M059J (cell line): ENCODE measurements around the gene PCDHGC3. TPM values are rescaled to one million over a fixed set of nuclear protein-coding genes. Genes with fewer than 3 reads are reported as not detected.

Experiments used
- DNase-seq: peaks from one replicate; pipeline ENCODE4 v3.0.0-alpha.2; 2012; ENCODE audit warnings: low read depth
- total RNA-seq: library from RNA; depleted of rRNA; stranded (reverse); fragments of >200 nt; shearing (Covaris generic); gene quantifications from 2 replicates; pipeline ENCODE4 v1.2.3, GENCODE V29; 2014

Gene PCDHGC3
- total RNA-seq, 1 experiment from 2014 or later = 88.4 TPM

DNA sequence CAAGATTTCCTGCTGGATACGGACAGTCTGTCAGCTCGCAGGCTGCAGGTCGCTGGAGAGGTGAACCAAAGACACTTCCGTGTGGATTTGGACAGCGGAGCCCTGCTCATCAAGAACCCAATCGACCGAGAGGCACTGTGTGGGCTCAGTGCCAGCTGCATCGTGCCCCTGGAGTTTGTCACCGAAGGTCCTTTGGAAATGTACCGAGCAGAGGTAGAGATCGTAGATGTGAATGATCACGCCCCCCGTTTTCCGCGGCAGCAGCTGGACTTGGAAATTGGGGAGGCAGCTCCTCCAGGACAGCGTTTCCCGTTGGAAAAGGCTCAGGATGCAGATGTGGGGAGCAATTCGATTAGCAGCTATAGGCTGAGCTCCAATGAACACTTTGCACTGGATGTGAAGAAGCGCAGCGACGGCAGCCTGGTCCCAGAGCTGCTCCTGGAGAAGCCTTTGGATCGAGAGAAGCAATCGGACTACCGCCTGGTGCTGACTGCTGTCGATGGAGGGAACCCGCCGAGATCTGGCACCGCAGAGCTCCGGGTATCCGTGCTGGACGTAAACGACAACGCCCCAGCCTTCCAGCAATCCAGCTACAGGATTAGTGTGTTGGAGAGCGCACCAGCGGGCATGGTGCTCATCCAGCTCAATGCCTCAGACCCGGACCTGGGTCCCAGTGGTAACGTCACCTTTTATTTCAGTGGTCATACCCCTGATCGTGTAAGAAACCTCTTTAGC, 9.7 kb downstream of the PCDHGC3 start:
- no peak for DNase-seq

DNA sequence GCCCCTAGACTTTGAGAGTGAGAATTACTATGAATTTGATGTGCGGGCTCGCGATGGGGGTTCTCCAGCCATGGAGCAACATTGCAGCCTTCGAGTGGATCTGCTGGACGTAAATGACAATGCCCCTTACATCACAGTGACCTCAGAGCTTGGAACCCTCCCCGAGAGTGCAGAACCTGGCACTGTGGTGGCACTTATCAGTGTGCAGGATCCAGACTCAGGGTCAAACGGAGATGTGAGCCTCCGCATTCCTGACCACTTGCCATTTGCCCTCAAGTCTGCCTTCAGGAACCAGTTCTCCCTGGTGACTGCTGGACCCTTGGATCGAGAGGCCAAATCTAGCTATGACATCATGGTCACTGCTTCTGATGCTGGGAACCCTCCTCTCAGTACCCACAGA, 10.3 kb downstream of the PCDHGC3 start:
- no peak for DNase-seq

DNA sequence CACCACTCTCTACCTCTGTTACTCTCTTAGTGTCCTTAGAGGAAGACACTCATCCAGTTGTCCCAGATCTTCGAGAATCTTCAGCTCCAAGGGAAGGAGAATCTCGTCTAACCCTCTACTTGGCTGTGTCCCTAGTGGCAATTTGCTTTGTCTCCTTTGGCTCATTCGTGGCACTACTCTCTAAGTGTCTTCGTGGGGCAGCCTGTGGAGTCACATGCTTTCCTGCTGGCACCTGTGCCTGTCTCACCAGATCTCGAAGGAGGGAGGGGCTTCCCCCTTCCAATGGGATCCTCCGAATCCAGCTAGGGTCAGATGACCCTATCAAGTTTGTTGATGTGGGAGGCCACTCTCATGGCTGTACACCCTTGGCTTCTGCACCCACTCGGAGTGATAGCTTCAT, 11.4 kb downstream of the PCDHGC3 start:
- no peak for DNase-seq

DNA sequence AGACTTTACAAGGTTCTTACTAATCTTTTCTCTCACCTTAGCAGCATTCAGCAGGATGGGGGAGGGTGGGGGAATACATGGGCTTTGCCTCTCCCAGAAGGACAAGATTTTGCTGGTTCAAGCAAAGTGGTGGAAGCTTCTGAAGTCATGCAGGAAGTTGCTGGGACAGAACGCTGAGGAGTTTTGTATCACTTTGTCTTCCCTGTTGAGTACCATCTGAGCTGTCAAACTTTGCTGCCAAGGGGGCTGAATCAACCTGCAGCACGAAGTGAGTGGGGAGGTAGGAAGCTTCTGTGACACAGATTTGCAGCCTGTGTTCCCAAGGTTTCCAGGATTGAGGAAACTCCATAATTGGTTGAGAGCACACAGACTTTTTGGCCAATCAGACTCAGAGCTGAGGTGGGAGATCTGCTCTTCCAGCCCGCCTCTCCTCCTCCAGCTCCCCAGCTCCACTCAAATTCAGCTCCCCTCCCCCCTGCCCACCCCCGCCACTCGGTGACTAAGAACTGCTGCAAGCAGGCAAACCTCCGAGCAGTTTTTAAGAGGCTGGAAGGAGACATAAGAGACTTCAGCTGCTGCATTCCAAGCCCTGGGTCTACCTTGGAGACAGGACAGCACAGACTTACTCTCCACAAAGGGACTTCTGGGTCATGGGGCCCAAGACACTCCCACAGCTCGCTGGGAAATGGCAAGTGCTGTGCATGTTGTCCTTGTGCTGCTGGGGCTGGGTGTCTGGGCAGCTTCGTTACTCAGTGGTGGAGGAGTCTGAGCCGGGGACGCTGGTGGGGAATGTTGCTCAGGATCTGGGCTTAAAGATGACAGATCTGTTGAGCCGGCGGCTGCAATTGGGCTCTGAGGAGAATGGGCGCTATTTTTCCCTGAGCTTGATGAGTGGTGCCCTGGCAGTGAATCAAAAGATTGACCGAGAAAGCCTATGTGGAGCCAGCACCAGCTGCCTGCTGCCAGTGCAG, 13.1 kb downstream of the PCDHGC3 start, which contains the start of gene PCDHGC5:
Gene PCDHGC5, plus strand, starts transcription at position 491 of the 971 bp plus-strand sequence. Its CDS starts 160 bp downstream, at position 651.
- peak; percentile 88 for DNase-seq

DNA sequence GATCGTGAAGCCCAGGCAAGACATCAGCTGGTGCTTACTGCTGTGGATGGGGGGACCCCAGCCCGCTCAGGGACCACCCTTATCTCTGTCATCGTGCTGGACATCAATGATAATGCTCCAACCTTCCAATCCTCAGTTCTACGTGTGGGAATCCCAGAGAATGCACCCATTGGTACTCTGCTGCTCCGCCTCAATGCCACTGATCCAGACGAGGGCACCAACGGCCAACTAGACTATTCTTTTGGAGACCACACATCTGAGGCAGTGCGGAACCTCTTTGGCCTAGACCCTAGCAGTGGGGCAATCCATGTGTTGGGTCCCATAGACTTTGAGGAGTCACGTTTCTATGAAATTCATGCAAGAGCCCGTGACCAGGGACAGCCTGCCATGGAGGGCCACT, 14.1 kb downstream of the PCDHGC3 start:
- no peak for DNase-seq

DNA sequence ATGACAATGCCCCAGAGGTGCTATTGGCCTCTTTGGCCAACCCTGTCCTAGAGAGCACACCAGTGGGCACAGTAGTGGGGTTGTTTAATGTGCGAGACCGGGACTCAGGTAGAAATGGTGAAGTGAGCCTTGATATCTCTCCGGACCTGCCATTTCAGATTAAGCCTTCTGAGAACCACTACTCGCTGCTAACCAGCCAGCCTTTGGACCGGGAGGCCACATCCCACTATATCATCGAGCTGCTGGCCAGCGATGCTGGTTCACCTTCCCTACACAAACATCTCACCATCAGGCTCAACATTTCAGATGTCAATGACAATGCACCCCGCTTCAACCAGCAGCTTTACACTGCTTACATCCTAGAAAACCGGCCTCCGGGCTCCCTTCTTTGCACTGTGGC, 14.5 kb downstream of the PCDHGC3 start:
- no peak for DNase-seq

DNA sequence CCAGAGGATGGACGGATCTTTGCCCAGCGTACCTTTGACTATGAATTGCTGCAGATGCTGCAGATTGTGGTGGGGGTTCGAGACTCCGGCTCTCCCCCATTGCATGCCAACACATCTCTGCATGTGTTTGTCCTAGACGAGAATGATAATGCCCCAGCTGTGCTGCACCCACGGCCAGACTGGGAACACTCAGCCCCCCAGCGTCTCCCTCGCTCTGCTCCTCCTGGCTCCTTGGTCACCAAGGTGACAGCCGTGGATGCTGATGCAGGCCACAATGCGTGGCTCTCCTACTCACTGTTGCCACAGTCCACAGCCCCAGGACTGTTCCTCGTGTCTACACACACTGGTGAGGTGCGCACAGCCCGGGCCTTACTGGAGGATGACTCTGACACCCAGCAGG, 15.0 kb downstream of the PCDHGC3 start:
- DNase-seq = no peak

DNA sequence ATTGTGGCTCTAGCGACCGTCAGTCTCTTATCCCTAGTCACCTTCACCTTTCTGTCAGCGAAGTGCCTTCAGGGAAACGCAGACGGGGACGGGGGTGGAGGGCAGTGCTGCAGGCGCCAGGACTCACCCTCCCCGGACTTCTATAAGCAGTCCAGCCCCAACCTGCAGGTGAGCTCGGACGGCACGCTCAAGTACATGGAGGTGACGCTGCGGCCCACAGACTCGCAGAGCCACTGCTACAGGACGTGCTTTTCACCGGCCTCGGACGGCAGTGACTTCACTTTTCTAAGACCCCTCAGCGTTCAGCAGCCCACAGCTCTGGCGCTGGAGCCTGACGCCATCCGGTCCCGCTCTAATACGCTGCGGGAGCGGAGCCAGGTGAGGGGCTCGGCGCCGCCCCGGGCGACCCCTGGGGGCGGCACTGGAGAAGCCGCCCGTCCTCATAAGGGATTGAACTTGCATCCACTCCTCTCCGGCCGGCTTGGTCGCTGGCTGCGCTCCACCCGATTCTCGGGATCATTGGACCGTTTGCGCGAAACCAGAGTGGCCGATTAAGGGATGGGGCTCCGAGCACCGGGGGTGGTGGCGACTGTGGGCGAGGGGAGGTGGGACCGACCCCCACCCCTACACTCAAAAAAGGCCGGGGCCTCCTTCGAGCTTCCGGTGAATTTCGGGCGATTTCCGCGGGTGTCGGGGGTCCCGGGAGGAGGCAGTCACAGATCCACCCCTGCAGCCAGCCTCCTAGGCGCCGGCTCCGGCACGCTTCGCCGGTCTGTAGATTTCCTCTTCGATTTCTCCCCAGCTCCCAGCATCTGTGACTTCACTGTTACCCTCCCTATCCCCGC, 15.8 kb downstream of the PCDHGC3 start:
- no peak for DNase-seq

DNA sequence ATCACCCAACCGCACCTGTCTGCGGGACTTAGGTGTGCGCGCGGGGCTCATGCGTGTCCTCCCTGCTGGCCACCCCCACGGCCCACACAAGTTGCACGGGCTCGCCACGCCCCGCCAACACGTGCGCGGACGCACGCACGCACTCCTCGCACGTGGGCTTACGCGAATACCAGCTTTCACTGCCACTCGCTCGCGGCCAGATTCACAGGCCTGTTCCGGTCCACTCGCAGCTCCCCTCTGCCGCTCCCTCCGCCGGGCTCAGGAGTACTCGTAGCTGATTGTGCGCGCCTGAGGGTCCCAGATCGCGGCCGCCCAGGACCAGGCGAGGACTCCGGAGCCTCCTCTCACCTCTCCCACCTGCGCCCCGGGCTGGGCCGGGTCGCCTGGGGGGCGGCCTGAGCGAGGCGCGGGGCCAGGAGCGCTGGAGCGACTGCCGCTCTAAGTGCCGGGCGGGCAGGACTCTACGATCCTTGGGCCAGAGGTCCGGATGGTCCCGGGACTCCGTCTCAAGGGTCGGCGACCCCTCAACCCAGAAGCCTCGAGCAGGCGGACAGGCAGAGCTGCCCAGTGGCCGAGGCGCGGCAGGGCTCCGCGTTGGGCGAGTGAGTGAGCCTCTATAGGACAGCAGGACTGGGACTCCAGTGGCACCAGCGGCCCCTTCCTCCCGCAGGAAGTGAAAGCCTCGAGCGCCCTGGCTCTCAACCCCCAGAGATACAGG, 16.6 kb downstream of the PCDHGC3 start:
- no peak for DNase-seq

DNA sequence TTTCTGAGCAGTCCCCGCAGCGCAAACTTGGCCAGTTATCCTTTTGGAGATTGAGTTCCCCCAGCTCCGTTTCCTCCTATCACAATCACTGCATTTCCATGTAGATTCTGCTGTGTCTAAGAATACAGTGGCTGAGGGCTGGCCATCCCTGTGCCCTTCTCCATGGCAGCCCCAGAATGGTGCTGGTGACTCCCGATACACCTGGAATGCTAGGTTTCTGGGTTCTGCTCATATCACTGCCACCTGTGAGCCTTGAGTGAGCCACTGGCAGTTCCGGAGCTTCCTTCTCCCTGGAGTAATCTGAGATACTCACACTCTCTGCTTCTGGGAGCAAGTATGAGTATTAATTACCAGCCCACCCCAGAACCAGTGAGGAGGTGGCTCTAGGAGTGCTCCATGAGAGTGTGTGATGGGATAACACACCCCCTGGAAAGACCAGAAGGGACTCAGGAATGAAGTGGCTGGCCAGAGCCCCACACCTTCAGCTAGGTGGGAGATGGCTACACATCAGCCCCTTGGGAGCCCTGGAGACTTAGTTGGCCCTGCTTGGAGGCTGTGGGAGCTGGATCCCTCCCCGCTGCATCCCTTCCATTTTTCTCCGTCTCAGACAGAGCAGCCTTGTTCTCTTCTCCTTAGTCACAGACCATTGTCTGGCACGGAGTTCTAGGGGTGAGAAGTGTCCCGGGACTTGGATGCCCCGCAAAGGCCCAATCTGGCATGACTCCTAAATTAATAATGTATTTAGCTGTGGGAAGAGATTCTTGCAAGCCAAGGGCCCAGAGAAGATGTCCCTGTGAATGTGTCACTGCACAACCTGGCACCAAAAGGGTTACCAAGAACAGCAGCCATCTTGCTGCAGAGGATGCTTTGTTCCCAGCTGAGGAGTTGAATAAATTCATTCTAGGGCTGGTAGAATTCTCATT, 18.0 kb downstream of the PCDHGC3 start:
- DNase-seq = no peak

DNA sequence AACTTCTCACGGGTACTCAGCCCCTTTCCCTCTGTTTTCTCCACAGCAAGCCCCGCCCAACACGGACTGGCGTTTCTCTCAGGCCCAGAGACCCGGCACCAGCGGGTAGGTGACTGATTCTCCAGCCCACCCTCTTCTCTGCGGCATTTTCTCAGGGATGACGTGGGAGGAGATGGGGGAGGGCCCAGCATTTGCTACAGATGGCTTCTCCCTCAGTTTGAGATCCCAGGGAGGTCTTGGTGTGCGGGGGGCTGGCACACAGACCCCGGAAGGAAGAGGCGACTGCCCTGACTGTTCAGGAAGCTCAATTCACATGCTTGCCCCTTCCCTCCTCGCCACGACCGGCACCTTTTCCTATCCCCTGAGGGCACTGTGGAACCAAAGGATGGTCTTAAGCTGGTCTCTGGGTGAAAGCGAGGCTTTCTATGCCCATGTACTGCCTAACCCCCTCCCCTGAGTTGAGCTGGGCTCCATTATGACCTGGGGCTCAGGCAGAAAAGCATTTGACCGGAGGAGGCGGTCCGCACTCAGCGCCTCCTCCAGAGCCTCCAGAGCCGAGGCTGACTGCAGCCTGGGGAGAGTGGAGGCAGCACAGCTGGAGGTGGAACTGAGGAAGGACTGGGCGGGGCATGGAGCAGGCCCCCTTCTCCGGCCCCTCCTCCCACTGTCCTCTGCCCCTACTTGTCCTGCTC, 19.1 kb downstream of the PCDHGC3 start:
- no peak for DNase-seq

DNA sequence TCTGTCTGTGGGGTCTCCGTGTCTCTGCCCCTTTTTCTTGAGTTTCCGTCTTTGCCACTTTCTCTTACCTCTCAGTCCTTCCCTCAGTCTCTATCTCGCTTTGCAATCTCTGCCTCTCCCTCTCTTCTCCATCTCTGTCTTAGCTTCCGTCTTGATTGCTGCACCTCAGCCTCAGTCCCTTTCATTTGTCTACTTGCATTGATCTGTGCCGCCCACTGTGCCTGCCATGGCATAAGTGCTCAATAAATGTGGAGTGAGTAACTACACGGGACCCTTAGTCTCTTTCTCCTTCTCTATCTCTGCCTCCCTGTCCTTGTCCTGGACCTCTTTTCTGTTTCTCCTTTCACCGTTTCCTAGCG, 19.7 kb downstream of the PCDHGC3 start:
- DNase-seq = no peak

DNA sequence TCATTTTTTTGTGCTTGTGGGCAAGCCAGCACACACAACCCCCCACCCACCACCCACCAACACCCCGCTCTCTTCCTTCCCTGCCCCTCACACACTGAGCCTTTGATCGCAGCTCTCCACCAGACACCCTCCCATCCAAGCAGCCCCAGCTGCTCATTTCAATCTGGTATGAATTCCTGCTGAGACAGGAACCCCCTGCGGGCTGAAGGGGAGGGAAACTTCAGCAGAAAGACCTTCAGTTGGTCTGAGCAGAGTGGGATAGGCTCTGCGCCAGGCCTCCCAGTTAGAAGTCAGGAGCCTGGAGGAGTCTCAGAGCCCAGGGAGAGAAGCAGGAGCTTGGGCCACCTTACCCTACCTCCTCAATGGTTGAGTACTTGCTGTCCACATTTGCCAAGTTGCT, 20.3 kb downstream of the PCDHGC3 start:
- DNase-seq = no peak

DNA sequence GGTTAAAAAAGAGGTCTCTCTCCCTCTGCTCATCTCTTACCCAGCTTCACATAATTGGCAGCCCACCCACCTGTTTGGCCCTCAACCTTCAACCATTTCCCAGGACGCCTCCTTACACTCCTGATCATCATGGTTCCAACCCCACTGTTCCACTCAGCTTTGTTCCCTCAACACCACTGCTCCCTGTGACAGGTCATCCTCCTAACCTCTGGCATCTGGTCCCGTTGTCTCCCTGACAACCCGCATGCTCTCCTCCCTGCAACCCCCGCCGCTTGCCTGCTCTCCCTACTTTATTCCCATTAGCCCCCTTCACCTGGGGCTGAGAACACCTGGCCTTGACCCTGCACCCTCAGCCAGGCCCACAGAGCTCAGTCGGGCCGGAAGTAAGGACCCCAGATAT, 26.0 kb downstream of the PCDHGC3 start:
- no peak for DNase-seq

DNA sequence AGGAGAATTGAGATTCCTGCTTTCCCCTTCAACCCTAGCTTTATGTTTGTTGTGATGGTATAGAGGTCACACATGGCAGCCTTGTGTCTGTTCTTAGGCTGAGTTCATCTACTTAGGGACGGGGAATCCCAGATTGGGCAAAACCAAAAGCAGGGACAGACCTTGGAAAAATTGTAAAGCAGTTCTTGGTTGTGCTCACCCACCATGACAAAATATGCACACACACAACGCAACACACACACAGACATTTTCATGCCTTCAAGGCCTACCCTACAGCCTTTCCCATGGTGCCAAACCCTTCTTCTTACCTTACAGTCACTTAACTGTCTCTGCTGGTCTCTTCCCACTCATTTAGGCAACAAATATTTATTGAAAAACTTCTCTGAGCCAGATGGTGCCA, 27.9 kb downstream of the PCDHGC3 start:
- DNase-seq = no peak

DNA sequence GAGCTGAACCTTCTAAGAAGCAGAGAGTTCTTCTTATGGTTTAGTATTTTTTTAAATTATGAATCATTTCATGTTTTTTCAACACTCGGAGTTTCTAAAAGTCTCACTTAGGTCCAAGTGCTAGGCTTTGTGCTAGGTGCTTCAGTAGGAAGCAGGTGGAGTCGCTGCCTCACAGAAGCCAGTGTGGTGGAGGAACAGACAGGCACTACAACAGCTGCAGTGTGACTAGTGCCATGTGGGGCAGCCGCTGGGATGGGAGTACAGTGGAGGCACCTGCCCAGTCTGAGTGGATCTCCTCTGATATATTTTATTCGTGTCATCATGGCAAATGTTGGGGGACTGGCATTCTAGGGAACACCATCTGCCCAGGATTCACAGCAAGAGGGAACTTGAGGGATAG, 28.4 kb downstream of the PCDHGC3 start:
- DNase-seq = no peak

DNA sequence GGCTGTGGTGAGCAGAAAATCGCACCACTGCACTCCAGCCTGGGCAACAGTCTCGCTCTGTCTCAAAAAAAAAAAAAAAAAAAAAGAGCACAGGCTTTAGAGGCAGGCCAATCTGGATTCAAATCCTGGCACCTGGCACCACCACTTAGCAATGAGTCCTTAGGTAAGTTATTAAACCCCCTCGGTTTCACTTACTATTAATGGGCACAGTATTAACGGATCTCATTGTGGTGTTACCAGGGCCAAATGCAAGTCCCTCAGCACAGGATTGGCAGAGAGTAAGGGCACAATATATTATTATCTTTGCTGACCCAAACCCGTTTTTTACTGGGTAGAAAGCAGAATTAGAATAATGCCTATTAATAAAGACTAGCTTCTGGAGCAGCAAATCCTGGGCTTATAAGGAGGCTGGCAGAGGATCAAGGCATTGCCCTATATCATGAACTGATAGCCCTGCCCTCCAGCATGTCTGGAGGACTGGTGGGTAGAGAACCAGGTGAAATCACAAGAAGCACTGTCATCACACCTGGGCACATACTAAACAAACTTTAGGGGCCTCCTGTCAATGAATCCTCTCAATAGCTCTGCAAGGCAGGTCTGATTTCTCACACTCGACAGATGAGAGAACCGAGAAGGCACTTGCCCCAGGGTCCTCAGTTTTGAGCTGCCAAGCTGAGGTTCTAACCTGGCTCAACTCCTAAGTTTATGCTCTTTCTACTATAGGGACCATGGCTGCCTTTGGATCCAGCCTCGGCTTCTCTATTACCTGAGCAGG, 30.8 kb downstream of the PCDHGC3 start:
- DNase-seq = no peak

DNA sequence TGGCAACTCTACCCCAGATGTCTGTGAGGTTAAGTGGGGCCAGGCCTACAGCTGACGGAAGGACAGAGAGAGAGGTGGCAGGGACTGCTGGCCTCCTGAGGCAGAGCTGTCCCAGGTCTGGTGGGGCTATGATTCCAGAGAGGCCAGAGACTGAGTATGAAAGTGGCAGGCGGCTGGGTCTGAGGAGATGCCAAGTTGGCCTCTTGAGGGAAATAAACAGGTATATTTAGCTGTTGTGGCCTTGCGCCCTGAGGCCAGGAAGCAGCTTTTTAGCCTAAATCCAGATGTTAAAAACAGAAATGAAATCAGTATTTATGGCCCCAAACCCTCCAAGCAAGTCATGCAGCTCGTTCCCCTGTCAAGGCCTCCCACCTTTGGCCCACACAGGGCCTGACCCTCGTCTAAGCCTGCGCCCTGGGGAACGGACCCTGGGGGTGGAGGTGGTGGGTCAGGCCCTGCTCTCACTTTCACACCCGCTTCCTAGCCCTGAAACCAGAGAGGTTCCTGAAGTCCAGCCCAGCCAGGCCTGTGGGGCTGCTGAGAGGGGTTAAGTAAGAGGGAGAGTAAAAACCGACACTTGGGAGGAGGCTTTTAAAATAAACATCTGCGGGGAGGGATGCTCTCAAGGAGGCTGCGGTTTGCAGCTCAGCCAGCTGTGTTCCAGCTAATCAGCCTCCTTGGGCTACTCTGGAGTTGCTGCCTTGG, 31.8 kb downstream of the PCDHGC3 start:
- DNase-seq = peak; percentile 85
